Right ventricle myocardium superior (tissue), 1 donor: ENCODE results near the gene MRPL58. TPM values are rescaled to one million over a fixed set of nuclear protein-coding genes. Genes with fewer than 3 reads are reported as not detected.
"Not testable (repeated sequence)": the region's sequence is repeated elsewhere in the genome, so short reads cannot be mapped to it uniquely, and the experiment has no call there.

Experiments used
- ATAC-seq: fragments of 200-7000 bp; cut with Tn5 transposase; one replicate; pipeline ENCODE4 v1.9.1; 2020; ENCODE audit warnings: mild to moderate bottlenecking; ENCODE audit not compliant: poor library complexity
- DNase-seq: peaks from one replicate; pipeline ENCODE4 v3.0.0-alpha.2; 2020
- intact Hi-C: fragments of 100-400 bp; cut with DNase I; formaldehyde crosslinking; loops from one replicate; pipeline ENCODE4 v1.11.2; 2022
- total RNA-seq: library from RNA; stranded (reverse); fragmentation: NEBNext Ultra II Directional; extraction: Animal tissue kit (Norgen Biotek cat#: 25700); gene quantifications from one replicate; pipeline ENCODE4 v1.2.1, GENCODE V29; 2021
- donor health status: DM: no; HTN: yes; CAD: no; lungs with severe emphysema.

MRPL58 gene
- total RNA-seq, 1 donor from 2014 or later, result 46.6 TPM

DNA sequence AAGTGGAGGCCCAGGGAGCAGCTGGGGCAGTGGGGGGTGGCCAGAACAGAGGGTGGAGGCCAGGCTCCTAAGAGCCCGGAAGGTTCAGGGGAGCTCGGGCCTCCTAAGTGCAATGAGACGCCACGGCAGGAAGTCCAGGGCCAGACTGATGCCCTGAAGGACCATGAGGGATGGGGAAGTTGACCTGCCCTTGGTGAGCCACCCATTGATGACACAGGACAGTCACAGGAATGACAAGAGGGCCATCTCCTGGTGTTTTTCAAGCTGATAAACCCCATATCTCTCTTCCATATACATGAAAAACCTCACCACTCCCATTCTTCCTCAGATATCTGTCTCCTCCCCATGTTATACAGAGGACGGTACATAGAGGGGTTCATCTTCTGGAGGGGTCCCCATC is 5.8 kb upstream of the MRPL58 start:
- intact Hi-C loops, result no loop called here
- DNase-seq, result no peak
- ATAC-seq, result no peak

GRCh38 chr17:75008373-75008772 is 4.1 kb upstream of the MRPL58 start:
- ATAC-seq, result no peak
- intact Hi-C loops, result no loop called here
- no peak for DNase-seq

DNA sequence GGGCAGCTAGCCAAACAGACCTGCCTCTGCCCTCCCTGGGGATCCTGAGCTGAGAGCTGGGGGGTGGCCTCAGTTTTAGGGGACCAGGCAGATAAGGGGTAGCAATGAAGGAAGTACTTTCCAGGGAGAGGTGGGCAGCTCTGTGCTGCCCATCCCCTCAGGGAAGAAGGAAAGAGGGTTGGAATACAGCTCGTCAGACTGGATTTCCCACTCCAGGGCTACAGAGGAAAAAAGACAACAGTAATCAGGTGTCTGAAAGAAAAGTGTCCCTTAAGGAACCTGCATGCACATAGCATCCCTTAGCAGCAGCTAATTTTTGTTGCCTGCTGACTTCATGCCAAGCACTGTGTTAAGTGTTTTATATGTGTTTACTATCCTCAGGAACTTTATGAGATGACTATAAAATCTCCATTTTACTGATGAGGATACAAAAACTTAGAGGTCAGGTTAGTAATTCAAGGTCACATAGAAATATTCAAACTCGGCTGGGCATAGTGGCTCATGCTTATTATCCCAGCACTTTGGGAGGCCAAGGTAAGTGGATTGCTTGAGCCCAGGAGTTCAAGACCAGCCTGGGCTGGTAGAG is 3.2 kb upstream of the MRPL58 start:
- no peak for DNase-seq
- intact Hi-C loops, result no loop called here
- no peak for ATAC-seq

GRCh38 chr17:75010683-75011400 is 1.6 kb upstream of the MRPL58 start:
- DNase-seq (peak; percentile 53), ATAC-seq (peak; percentile 55)
- intact Hi-C loops, result loop anchor here (5.0 kb wide), 1 partner anchor 49 kb away; no protein-coding TSS in a partner anchor

- peak; percentile 88 for ATAC-seq
- intact Hi-C loops, result loop anchor here (5.0 kb wide), 1 partner anchor 49 kb away; no protein-coding TSS in a partner anchor
- DNase-seq, result peak; percentile 68
Observed at GRCh38 chr17:75011401-75012095, 922 bp upstream of the MRPL58 start.

GRCh38 chr17:75012096-75012345 is 449 bp upstream of the MRPL58 start:
- ATAC-seq, result no peak
- DNase-seq, result no peak
- intact Hi-C loops, result loop anchor here (5.0 kb wide), 1 partner anchor 50 kb away; no protein-coding TSS in a partner anchor

GRCh38 chr17:75013092-75013559 is 656 bp downstream of the MRPL58 start:
- ATAC-seq, result no peak
- DNase-seq, result no peak
- intact Hi-C loops, result loop anchor here (5.0 kb wide), 1 partner anchor 51 kb away; no protein-coding TSS in a partner anchor

DNA sequence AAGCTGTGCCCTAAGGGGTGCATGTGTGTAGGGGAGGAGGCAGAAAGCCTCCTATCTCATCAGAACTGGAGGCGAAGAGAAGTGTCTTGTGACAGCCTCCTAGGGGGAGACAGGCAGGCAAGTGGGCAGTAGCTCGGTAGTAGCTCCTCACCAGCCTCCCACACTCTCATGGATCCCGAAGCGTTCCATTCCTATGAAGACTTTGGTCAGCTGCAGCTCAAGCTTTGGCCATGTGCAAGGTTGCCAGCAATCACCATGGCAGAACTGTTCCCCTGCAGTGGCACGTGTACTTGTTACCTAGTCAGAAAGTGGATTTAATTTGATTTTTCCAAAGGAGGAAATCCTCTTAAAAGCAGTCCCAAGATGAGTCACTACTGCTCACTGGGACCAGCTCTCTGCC is 6.7 kb downstream of the MRPL58 start:
- intact Hi-C loops, result no loop called here
- ATAC-seq, result no peak
- no peak for DNase-seq

- no peak for DNase-seq
- intact Hi-C loops, result no loop called here
- no peak for ATAC-seq
Observed at GRCh38 chr17:75019710-75020109, 7.2 kb downstream of the MRPL58 start.

DNA sequence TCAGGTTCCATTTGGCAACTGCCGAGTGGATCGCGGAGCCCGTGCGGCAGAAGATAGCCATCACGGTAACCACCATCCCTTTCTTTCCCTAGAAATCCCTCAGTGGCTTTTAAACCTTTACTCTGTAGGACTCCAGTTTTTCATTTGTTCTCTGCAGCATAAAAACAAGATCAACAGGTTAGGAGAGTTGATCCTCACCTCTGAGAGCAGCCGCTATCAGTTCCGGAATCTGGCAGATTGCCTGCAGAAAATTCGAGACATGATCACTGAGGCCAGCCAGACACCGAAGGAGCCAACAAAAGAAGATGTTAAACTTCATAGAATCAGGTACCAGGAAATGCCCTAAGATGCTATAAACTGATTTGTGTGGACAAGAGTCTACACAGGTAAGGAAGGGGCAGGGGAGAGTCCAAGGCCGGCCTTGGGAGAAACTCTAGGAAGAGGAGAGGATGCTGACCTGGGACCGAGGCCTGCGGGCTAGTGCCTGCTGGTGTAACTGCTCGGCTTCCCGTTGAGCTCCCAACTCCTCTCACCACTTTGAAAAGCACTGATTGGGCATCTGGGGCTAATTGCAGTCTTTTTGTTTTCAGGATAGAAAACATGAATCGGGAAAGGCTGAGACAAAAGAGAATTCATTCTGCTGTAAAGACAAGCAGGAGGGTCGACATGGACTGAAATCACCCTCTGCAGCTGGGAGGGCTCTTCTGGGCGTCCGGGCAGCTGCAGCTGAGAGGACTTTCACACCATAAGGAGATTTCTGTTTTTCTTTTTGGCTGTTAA is 8.1 kb downstream of the MRPL58 start:
- no peak for DNase-seq
- ATAC-seq, result no peak
- intact Hi-C loops, result no loop called here

GRCh38 chr17:75024686-75025397 is 12.4 kb downstream of the MRPL58 start:
- intact Hi-C loops, result no loop called here
- ATAC-seq (no peak), DNase-seq (no peak)

- DNase-seq, intact Hi-C loops, ATAC-seq: not testable (repeated sequence)
Observed at GRCh38 chr17:75025398-75025734, 12.9 kb downstream of the MRPL58 start.

- intact Hi-C loops, ATAC-seq, DNase-seq: not testable (repeated sequence)
Observed at GRCh38 chr17:75026650-75027049, 14.2 kb downstream of the MRPL58 start.

DNA sequence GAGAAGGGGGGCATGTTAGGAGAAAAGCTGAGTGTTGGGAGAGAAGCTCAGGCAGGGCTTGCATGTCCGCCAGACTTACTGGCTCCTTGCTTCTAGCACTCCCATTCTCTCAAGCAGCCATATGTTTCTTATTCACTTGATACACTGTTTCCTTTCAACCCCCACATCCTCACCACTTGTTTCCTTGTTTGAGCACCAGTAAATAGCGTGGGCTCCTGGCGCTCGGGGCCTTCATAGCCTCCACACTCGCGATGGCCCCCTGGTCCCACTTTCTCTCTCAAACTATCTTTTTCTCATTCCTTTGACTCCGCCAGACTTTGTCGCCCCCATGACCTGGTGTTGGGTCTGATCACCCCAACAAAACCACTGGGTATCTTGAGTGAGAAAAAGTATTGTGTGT is 17.7 kb downstream of the MRPL58 start:
- DNase-seq (no peak), ATAC-seq (no peak)
- intact Hi-C loops, result loop anchor here (10.0 kb wide), 1 partner anchor 45 kb away; the partner anchor contains the start of gene CDR2L

GRCh38 chr17:75031972-75032719 is 19.7 kb downstream of the MRPL58 start:
- intact Hi-C loops, result loop anchor here (10.0 kb wide), 1 partner anchor 47 kb away; the partner anchor contains the start of gene CDR2L
- ATAC-seq (peak; percentile 7), DNase-seq (peak; percentile 80)

GRCh38 chr17:75032720-75033280 is 20.3 kb downstream of the MRPL58 start:
- ATAC-seq (no peak), DNase-seq (no peak)
- intact Hi-C loops, result loop anchor here (10.0 kb wide), 1 partner anchor 48 kb away; the partner anchor contains the start of gene CDR2L
